K562 (cell line): ENCODE data around the gene NTSR1. TPM values are rescaled to one million over a fixed set of nuclear protein-coding genes. Genes with fewer than 3 reads are reported as not detected.

Source experiments
- ATAC-seq: fragments of 200-7000 bp; cut with Tn5 transposase; 3 replicates; pipeline ENCODE4 v1.9.1; 2020; ENCODE audit warnings: moderate library complexity
- BruUV-seq: library from RNA; stranded (reverse); fragments of 400-500 nt; replicated peaks from 2 replicates; lab custom pipeline; 2021; lab: Mats Ljungman, UMichigan
- CTCF ChIA-PET: fragments of 300-600 bp; formaldehyde crosslinking; extraction: SDS; loops from one replicate; lab custom pipeline; 2021; ENCODE audit warnings: low intra/inter-chr PET ratio; lab: Yijun Ruan, JAX
- POLR2A ChIA-PET: fragments of 300-600, 350-650 bp; sonication (Branson Sonifier 250); formaldehyde crosslinking; extraction: SDS; loops from one replicate; lab custom pipeline; 2021; ENCODE audit warnings: antibody characterized with exemption, inconsistent platforms; lab: Yijun Ruan, JAX
- DNase-seq, 4 experiments: peaks; one replicate each; pipeline versions ENCODE4 v3.0.0 to v3.0.0-alpha.2; 2011 to 2018; ENCODE audit warnings: low spot score in 3 of 4, mixed read lengths in 3 of 4; ENCODE audit errors: extremely low read depth in 1 of 4
- FAIRE-seq: peaks from 2 replicates; lab custom pipeline; 2011; peaks lifted over from hg19 to GRCh38; lab: Jason Lieb, UNC
- H2AFZ ChIP-seq: 2 replicates; pipeline ENCODE4 v1.6.0; 2011; ENCODE audit warnings: low read depth, low read length, control low read depth, inconsistent platforms
- H3K27ac ChIP-seq: fragments of 200-600 bp; 3 replicates; pipeline ENCODE4 v1.8.0; 2011; ENCODE audit warnings: low read depth, mild to moderate bottlenecking, control low read depth, inconsistent platforms, low read length, moderate library complexity, mixed read lengths; ENCODE audit errors: extremely low read depth
- H3K27me3 ChIP-seq, 2 experiments: fragments of 300-600 bp in 1 of 2; 2 replicates in 1 of 2; 3 replicates in 1 of 2; pipeline versions ENCODE4 v1.6.0 to v1.8.0; 2011; ENCODE audit warnings: inconsistent platforms in 2 of 2, low read length in 2 of 2, mild to moderate bottlenecking in 1 of 2, mixed read lengths in 1 of 2, moderate library complexity in 1 of 2; ENCODE audit not compliant: control insufficient read depth in 2 of 2, insufficient read depth in 2 of 2
- H3K36me3 ChIP-seq: fragments of 300-600 bp; 3 replicates; pipeline ENCODE4 v1.8.0; 2011; ENCODE audit warnings: mild to moderate bottlenecking, low read length, inconsistent platforms; ENCODE audit not compliant: control insufficient read depth, insufficient read depth
- H3K4me1 ChIP-seq, 2 experiments: fragments of 200-600 bp in 1 of 2; replicated peaks in 1 of 2; 2 replicates in 1 of 2; 3 replicates in 1 of 2; pipeline versions ENCODE4 v1.5.1 to v1.8.0; 2011; ENCODE audit warnings: inconsistent platforms in 2 of 2, low read length in 2 of 2, mild to moderate bottlenecking in 1 of 2, mixed read lengths in 1 of 2, moderate library complexity in 1 of 2; ENCODE audit not compliant: control insufficient read depth in 2 of 2, insufficient read depth in 2 of 2
- H3K4me2 ChIP-seq: 2 replicates; pipeline ENCODE4 v1.6.1; 2011; ENCODE audit warnings: low read length, control low read depth, inconsistent platforms, mixed read lengths; ENCODE audit not compliant: insufficient read depth
- H3K4me3 ChIP-seq: fragments of 200-600 bp; sonication (generic), shearing (Covaris generic); 2 replicates; pipeline ENCODE4 v1.5.1; 2016; ENCODE audit warnings: control low read depth, inconsistent platforms
- H3K79me2 ChIP-seq: fragments of 200-600 bp; 3 replicates; pipeline ENCODE4 v1.8.0; 2011; ENCODE audit warnings: low read length, inconsistent platforms; ENCODE audit not compliant: control insufficient read depth, insufficient read depth
- H3K9ac ChIP-seq, 2 experiments: 2 replicates each; pipeline versions ENCODE4 v1.6.0 to v1.6.1; 2011; ENCODE audit warnings: low read depth in 2 of 2, low read length in 2 of 2, control low read depth in 1 of 2, inconsistent platforms in 1 of 2, mild to moderate bottlenecking in 1 of 2, mixed read lengths in 1 of 2; ENCODE audit not compliant: insufficient read depth in 1 of 2
- H3K9me1 ChIP-seq: one replicate; pipeline ENCODE4 v1.6.0; 2011; ENCODE audit warnings: inconsistent platforms, mild to moderate bottlenecking, low read length, moderate library complexity; ENCODE audit not compliant: control insufficient read depth, insufficient read depth
- H3K9me3 ChIP-seq: replicated peaks from 2 replicates; pipeline ENCODE4 v1.5.1; 2011; ENCODE audit warnings: low read depth, low read length, inconsistent platforms; ENCODE audit not compliant: control insufficient read depth, insufficient read depth
- H4K20me1 ChIP-seq: replicated peaks from 2 replicates; pipeline ENCODE4 v1.6.1; 2011; ENCODE audit warnings: low read length, inconsistent platforms, mixed read lengths; ENCODE audit not compliant: control insufficient read depth, insufficient read depth
- ADNP ChIP-seq: fragments of 200-800 bp; sonication (Bioruptor generic); IDR thresholded peaks from 2 replicates; pipeline ENCODE4 v1.6.1; 2016; ENCODE audit warnings: missing genetic modification characterization, missing compliant biosample characterization
- CHD4 ChIP-seq: fragments of 200-600 bp; sonication (generic); IDR thresholded peaks from 3 replicates; pipeline ENCODE4 v1.6.1; 2012; ENCODE audit warnings: low read depth, mild to moderate bottlenecking, mixed read lengths, low read length, inconsistent platforms; ENCODE audit not compliant: insufficient read depth, insufficient replicate concordance, poor library complexity, severe bottlenecking
- DACH1 ChIP-seq: fragments of 450-650 bp; IDR thresholded peaks from 2 replicates; pipeline ENCODE4 v1.6.1; 2018; ENCODE audit not compliant: partially characterized antibody
- ERF ChIP-seq: fragments of 450-650 bp; formaldehyde crosslinking; IDR thresholded peaks from 2 replicates; pipeline ENCODE4 v1.4.0; 2020; ENCODE audit warnings: mild to moderate bottlenecking, mixed read lengths
- ETS2 ChIP-seq: IDR thresholded peaks from 2 replicates; pipeline ENCODE4 v1.6.1; 2016; ENCODE audit warnings: borderline replicate concordance, missing genetic modification characterization, mild to moderate bottlenecking, moderate library complexity, missing compliant biosample characterization; ENCODE audit not compliant: poor library complexity, severe bottlenecking
- NRF1 ChIP-seq, 2 experiments: fragments of 450-650 bp; IDR thresholded peaks in 1 of 2; conservative IDR thresholded peaks in 1 of 2; 2 replicates each; pipeline ENCODE4 v1.6.1; 2014; ENCODE audit warnings: mild to moderate bottlenecking in 2 of 2
- PYGO2 ChIP-seq: fragments of 450-650 bp; IDR thresholded peaks from 2 replicates; pipeline ENCODE4 v1.6.1; 2016; ENCODE audit warnings: mild to moderate bottlenecking, missing genetic modification characterization, moderate library complexity, missing compliant biosample characterization
- RAD51 ChIP-seq: fragments of 450-650 bp; IDR thresholded peaks from 2 replicates; pipeline ENCODE4 v1.7.1; 2016; ENCODE audit warnings: low read depth, mild to moderate bottlenecking, borderline replicate concordance
- RBM39 ChIP-seq: fragments of 200-400 bp; formaldehyde crosslinking; optimal IDR thresholded peaks from 2 replicates; pipeline ENCODE3; 2018; ENCODE audit warnings: low read depth, low read length
- TAF9B ChIP-seq: fragments of 450-650 bp; IDR thresholded peaks from 2 replicates; pipeline ENCODE4 v1.6.1; 2018; ENCODE audit warnings: mild to moderate bottlenecking; ENCODE audit not compliant: partially characterized antibody
- ZKSCAN8 ChIP-seq: fragments of 200-800 bp; sonication (Bioruptor generic); IDR thresholded peaks from 2 replicates; pipeline ENCODE4 v1.6.1; 2016; ENCODE audit warnings: missing genetic modification characterization, missing compliant biosample characterization
- WGBS: fragments of 100-300 bp; shearing (Covaris generic); methylation state at CpG from one replicate; pipeline ENCODE4 v1.1.6; 2016; ENCODE audit warnings: low coverage, mixed read lengths; ENCODE audit not compliant: insufficient coverage; ENCODE audit errors: missing lambda C conversion rate; 5-methylcytosine and 5-hydroxymethylcytosine counted together
- in situ Hi-C: fragments of 300-500 bp; cut with MboI; formaldehyde crosslinking; loops from 4 replicates; pipeline ENCODE4 v1.15.0; 2018; ENCODE audit warnings: inconsistent platforms, mixed read lengths
- intact Hi-C: fragments of 100-400 bp; cut with micrococcal nuclease; formaldehyde crosslinking; loops from 2 replicates; pipeline ENCODE4 v1.14.2; 2022
- polyA plus RNA-seq, 8 experiments: library from polyadenylated mRNA; depleted of rRNA in 4 of 8; stranded (reverse) in 5 of 8; unstranded in 3 of 8; fragments of >200 nt; fragmentation: Nextera tagmentation in 2 of 8; fragmentation: Illumina TruSeq in 1 of 8; extraction: Ambion mirVana in 2 of 8; extraction: Trizol in 1 of 8; gene quantifications; 2 replicates each; pipeline versions ENCODE4 v1.2.1 to v1.2.3, GENCODE V29; 2011 to 2014; ENCODE audit warnings: inconsistent platforms in 1 of 8, missing spikeins in 1 of 8
- total RNA-seq, 7 experiments: library from RNA; depleted of rRNA in 6 of 7; stranded (reverse); fragments of >200 nt in 6 of 7; fragmentation: Illumina TruSeq in 2 of 7; extraction: Trizol in 2 of 7; gene quantifications; 2 replicates each; pipeline versions ENCODE4 v1.2.1 to v1.2.3, GENCODE V29; 2011 to 2021; ENCODE audit warnings: low replicate concordance in 1 of 7
- TF ChIP-seq, protein P1 (sequence below): fragments of 450-650 bp; formaldehyde crosslinking; IDR thresholded peaks from 2 replicates; pipeline ENCODE4 v1.4.0; 2022; ENCODE audit warnings: mild to moderate bottlenecking, moderate library complexity

NTSR1 gene
- total and polyA plus RNA-seq, 9 of the 15 experiments (the other 6 are each of a cell fraction or from before 2014, with no cell fraction given): 0.04 to 0.40 (median 0.13) TPM; not detected in 3

- in situ Hi-C loops: no loop called here
These were observed 25.6 kb upstream of the NTSR1 start for GRCh38 chr20:62682912-62683517.

More at GRCh38 chr20:62682912-62683517, 25.6 kb upstream of the NTSR1 start:
- no peak for DNase-seq
- peaks cover 19 to 50% of the 10 kb centered on the region in 2 experiments for H3K27me3 ChIP-seq
- no peak overlapping the region for H3K9ac ChIP-seq
- H3K79me2 ChIP-seq: no peaks in the 10 kb centered on the region
- no peak overlapping the region for H3K4me2 ChIP-seq
- H4K20me1 ChIP-seq: no peaks in the 10 kb centered on the region
- intact Hi-C loops: no loop called here
- H3K9me3 ChIP-seq: 0 out of 2 replicates have a peak, but pooled peaks cover 2% of the 10 kb centered on the region
- H3K27ac ChIP-seq: no peak overlapping the region
- BruUV-seq: no TSS peak
- TF ChIP-seq ZKSCAN8 (CRISPR knock-in tag): no peak
- TF ChIP-seq PYGO2 (tag): no peak
- TF ChIP-seq ADNP (tag): no peak
- no peak for TF ChIP-seq ETS2 (tag)
- TF ChIP-seq, protein P1, sequence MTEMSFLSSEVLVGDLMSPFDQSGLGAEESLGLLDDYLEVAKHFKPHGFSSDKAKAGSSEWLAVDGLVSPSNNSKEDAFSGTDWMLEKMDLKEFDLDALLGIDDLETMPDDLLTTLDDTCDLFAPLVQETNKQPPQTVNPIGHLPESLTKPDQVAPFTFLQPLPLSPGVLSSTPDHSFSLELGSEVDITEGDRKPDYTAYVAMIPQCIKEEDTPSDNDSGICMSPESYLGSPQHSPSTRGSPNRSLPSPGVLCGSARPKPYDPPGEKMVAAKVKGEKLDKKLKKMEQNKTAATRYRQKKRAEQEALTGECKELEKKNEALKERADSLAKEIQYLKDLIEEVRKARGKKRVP: no peak
- TF ChIP-seq CHD4: no peak
- TF ChIP-seq NRF1 (conservative IDR thresholded peaks at IDR 0.05 in 1 of 2, IDR thresholded peaks at IDR 0.05 in 1 of 2): no peak
- TF ChIP-seq RAD51: no peak
- TF ChIP-seq RBM39: no peak
- TF ChIP-seq ERF: no peak
- no peak for TF ChIP-seq DACH1
- no peak for TF ChIP-seq TAF9B
- no peak for ATAC-seq
- CTCF ChIA-PET: no interaction called here
- POLR2A ChIA-PET: interaction anchor here (0.6 to 1.6 kb wide), 3 partner anchors 15 to 111 kb away, joined by 3 to 6 read pairs (median 4); no protein-coding TSS in a partner anchor
- H3K36me3 ChIP-seq: no peaks in the 10 kb centered on the region
- no peak overlapping the region for H3K4me3 ChIP-seq
- peaks cover 15 to 40% of the 10 kb centered on the region in 2 experiments for H3K4me1 ChIP-seq
- H3K9me1 ChIP-seq: no peaks in the 10 kb centered on the region
- no peak for FAIRE-seq
- H2AFZ ChIP-seq: no peak overlapping the region
- 21% methylated on average over 27 of the region's 30 CpGs for WGBS
